Measurements from ENCODE around the gene BTBD9. TPM values are rescaled to one million over a fixed set of nuclear protein-coding genes. Genes with fewer than 3 reads are reported as not detected.
"Not testable (repeated sequence)": the region's sequence is repeated elsewhere in the genome, so short reads cannot be mapped to it uniquely, and the experiment has no call there.

Gene BTBD9
- total and polyA plus RNA-seq, 2 donors = 2.9 to 4.2 TPM

DNA sequence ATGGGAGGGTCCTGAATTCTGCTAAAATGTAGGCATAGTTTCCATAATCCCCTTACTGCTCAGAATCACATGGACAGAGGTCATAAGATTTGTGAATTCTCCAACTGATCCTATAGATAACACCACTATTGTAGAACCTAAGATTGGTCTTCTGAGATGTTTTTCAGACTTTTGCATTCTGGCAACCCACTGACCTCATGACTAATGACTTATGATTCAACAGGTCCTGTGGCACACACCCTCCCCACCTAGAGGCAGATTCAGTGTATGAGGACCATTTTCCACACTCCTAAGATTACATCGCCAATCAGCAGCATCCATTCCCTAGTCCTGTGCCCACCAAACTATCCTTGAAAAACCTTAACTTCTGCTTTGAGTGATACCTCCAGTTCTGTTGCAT, 207.2 kb downstream of the BTBD9 start:
- Histone ChIP-seq H3K4me3 (ENCODE audit: low read length in 2 of 2) (no peak overlapping the region), H3K4me1 (ENCODE audit: control insufficient read depth in 2 of 2, insufficient read depth in 2 of 2, low read length in 2 of 2) (no peaks in the 10 kb centered on the region), H3K9me3 (ENCODE audit: control insufficient read depth in 2 of 2, insufficient read depth in 1 of 2, low read length in 1 of 2) (no peaks in the 10 kb centered on the region), H3K27ac (ENCODE audit: low read depth in 1 of 2, low read length in 1 of 2) (no peak overlapping the region), H3K36me3 (ENCODE audit: control insufficient read depth in 2 of 2, insufficient read depth in 2 of 2, low read length in 1 of 2) (no peaks in the 10 kb centered on the region), H3K27me3 (ENCODE audit: control insufficient read depth in 2 of 2, insufficient read depth in 1 of 2, low read length in 1 of 2) (no peaks in the 10 kb centered on the region)
- no peak for DNase-seq (ENCODE audit: low read depth in 6 of 9, low spot score in 9 of 9)
- WGBS = 100% methylated on average over 1 of the region's 1 CpG

- Histone ChIP-seq H3K36me3 (ENCODE audit: control insufficient read depth in 2 of 2, insufficient read depth in 2 of 2, low read length in 1 of 2) (no peaks in the 10 kb centered on the region), H3K27me3 (ENCODE audit: control insufficient read depth in 2 of 2, insufficient read depth in 1 of 2, low read length in 1 of 2) (no peaks in the 10 kb centered on the region), H3K4me3 (ENCODE audit: low read length in 2 of 2) (no peak overlapping the region), H3K4me1 (ENCODE audit: control insufficient read depth in 2 of 2, insufficient read depth in 2 of 2, low read length in 2 of 2) (no peaks in the 10 kb centered on the region), H3K27ac (ENCODE audit: low read depth in 1 of 2, low read length in 1 of 2) (no peak overlapping the region), H3K9me3 (ENCODE audit: control insufficient read depth in 2 of 2, insufficient read depth in 1 of 2, low read length in 1 of 2) (no peaks in the 10 kb centered on the region)
- no peak for DNase-seq (ENCODE audit: low read depth in 6 of 9, low spot score in 9 of 9)
- WGBS = 98% methylated on average over 3 of the region's 3 CpGs
Measured at GRCh38 chr6:38432079-38432478, 207.7 kb downstream of the BTBD9 start.

DNA sequence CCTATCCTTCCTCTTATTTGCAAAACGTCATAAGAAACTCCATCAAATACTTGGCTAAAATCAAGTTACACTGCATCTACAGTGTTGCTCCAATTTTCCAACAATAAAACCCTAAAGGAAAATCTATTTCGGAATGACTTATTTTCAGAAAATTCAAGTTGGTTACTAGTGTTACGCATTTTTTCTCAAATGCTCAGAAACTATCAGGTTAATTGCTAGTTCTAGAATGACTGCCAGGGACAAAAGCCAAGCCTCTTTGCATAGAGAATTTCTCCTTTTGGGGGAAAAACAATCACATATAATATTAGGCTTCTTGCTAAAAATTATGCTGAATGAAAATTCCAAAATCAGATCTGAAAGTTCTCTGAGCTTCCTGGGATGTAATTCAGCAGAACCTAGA, 210.2 kb downstream of the BTBD9 start:
- DNase-seq (ENCODE audit: low read depth in 6 of 9, low spot score in 9 of 9) = no peak
- 94% methylated on average over 3 of the region's 3 CpGs for WGBS

DNA sequence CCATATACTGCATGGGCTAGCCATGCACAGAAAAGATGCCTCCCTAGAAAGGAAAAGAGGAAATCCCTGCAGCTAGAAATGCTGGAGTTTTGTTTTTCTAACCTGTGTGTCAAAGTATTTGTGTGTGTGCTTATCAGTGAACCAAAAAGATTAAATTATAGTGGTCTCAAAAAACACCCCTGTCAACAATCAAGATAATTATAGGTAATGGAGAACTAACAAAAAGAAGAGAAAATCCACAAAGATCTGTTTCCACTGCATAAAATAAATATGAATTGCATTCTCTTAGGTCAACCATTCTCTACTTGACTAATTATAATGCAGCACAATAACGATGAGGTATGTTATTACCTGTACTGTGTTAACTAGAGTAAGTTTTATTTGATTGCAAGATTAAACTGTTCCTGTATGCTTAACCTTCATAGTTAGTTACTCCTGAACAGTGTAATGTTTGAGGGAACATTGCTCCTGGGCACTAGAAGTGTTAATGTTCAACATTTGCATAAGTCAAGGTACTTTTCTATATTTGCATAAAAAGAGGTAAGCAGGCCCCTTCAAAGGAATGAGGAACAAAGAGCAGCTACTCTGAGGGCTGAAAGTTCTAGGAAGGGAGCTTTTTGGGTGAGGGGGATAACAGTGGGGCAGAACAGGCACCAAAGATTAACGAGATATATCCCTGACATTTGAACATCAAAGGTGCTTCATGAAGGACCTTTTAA, 212.1 kb downstream of the BTBD9 start:
- Histone ChIP-seq H3K4me3 (ENCODE audit: low read length in 2 of 2) (no peak overlapping the region), H3K36me3 (ENCODE audit: control insufficient read depth in 2 of 2, insufficient read depth in 2 of 2, low read length in 1 of 2) (no peaks in the 10 kb centered on the region), H3K27me3 (ENCODE audit: control insufficient read depth in 2 of 2, insufficient read depth in 1 of 2, low read length in 1 of 2) (no peaks in the 10 kb centered on the region), H3K9me3 (ENCODE audit: control insufficient read depth in 2 of 2, insufficient read depth in 1 of 2, low read length in 1 of 2) (no peaks in the 10 kb centered on the region), H3K4me1 (ENCODE audit: control insufficient read depth in 2 of 2, insufficient read depth in 2 of 2, low read length in 2 of 2) (no peaks in the 10 kb centered on the region), H3K27ac (ENCODE audit: low read depth in 1 of 2, low read length in 1 of 2) (no peak overlapping the region)
- 94% methylated on average over 2 of the region's 2 CpGs for WGBS
- DNase-seq (ENCODE audit: low read depth in 6 of 9, low spot score in 9 of 9) = no peak

More for the DNA sequence above, 210.2 kb downstream of the BTBD9 start:
- H3K36me3 ChIP-seq (ENCODE audit: control insufficient read depth in 2 of 2, insufficient read depth in 2 of 2, low read length in 1 of 2) = no peaks in the 10 kb centered on the region
- H3K9me3 ChIP-seq (ENCODE audit: control insufficient read depth in 2 of 2, insufficient read depth in 1 of 2, low read length in 1 of 2) = no peaks in the 10 kb centered on the region
- H3K4me3 ChIP-seq (ENCODE audit: low read length in 2 of 2) = no peak overlapping the region
- H3K4me1 ChIP-seq (ENCODE audit: control insufficient read depth in 2 of 2, insufficient read depth in 2 of 2, low read length in 2 of 2) = no peaks in the 10 kb centered on the region
- no peak overlapping the region for H3K27ac ChIP-seq (ENCODE audit: low read depth in 1 of 2, low read length in 1 of 2)
- no peaks in the 10 kb centered on the region for H3K27me3 ChIP-seq (ENCODE audit: control insufficient read depth in 2 of 2, insufficient read depth in 1 of 2, low read length in 1 of 2)

DNA sequence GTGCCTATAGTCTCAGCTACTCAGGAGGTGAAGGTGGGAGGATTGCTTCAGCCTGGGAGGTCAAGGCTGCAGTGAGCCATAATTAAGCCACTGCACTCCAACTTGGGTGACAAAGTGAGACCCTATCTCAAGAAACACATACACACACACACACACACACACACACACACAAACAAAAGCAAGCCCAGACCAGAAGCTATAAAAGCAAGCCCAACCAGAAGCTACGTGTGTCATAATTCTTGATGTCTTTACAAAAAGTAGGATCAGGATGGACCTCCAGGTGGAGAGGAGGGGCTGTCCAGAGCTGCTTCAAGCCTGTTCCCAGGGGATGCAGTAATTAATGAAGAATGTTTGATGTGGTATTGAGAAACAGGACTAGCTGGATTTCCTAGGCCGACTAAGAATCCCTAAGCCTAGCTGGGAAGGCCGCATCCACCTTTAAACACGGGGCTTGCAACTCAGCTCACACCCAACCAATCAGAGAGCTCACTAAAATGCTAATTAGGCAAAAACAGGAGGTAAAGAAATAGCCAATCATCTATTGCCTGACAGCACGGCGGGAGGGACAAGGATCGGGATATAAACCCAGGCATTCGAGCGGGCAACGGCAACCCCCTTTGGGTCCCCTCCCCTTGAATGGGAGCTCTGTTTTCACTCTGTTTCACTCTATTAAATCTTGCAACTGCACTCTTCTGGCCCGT, 213.8 kb downstream of the BTBD9 start:
- H3K36me3 ChIP-seq (ENCODE audit: control insufficient read depth in 2 of 2, insufficient read depth in 2 of 2, low read length in 1 of 2); DNase-seq (ENCODE audit: low read depth in 6 of 9, low spot score in 9 of 9); H3K4me3 ChIP-seq (ENCODE audit: low read length in 2 of 2); H3K27ac ChIP-seq (ENCODE audit: low read depth in 1 of 2, low read length in 1 of 2); H3K27me3 ChIP-seq (ENCODE audit: control insufficient read depth in 2 of 2, insufficient read depth in 1 of 2, low read length in 1 of 2); H3K9me3 ChIP-seq (ENCODE audit: control insufficient read depth in 2 of 2, insufficient read depth in 1 of 2, low read length in 1 of 2); H3K4me1 ChIP-seq (ENCODE audit: control insufficient read depth in 2 of 2, insufficient read depth in 2 of 2, low read length in 2 of 2): not testable (repeated sequence)
- 97% methylated on average over 11 of the region's 11 CpGs for WGBS

- Histone ChIP-seq H3K27me3 (ENCODE audit: control insufficient read depth in 2 of 2, insufficient read depth in 1 of 2, low read length in 1 of 2) (no peaks in the 10 kb centered on the region), H3K36me3 (ENCODE audit: control insufficient read depth in 2 of 2, insufficient read depth in 2 of 2, low read length in 1 of 2) (no peaks in the 10 kb centered on the region), H3K27ac (ENCODE audit: low read depth in 1 of 2, low read length in 1 of 2) (no peak overlapping the region), H3K9me3 (ENCODE audit: control insufficient read depth in 2 of 2, insufficient read depth in 1 of 2, low read length in 1 of 2) (no peaks in the 10 kb centered on the region), H3K4me3 (ENCODE audit: low read length in 2 of 2) (no peak overlapping the region), H3K4me1 (ENCODE audit: control insufficient read depth in 2 of 2, insufficient read depth in 2 of 2, low read length in 2 of 2) (no peaks in the 10 kb centered on the region)
- 97% methylated on average over 4 of the region's 4 CpGs for WGBS
- no peak for DNase-seq (ENCODE audit: low read depth in 6 of 9, low spot score in 9 of 9)
Measured at GRCh38 chr6:38423746-38424145, 216.0 kb downstream of the BTBD9 start.

DNA sequence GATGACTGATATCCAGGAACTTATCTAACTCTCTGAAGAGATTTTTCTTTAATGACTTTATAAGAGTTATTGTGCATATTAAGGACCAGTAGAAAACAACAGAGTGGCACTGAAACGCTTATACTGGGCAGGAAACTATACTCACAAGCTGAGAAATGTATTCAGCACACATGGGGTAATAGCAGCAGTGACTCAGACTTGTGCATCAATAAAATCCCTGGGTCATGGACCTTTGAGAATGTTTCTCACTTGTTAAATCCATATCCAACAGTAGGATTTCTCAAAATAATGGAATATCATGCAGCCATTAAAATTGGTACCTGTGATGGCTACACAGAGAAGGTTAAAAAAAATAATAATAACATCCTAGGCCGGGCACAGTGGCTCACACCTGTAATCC, 219.5 kb downstream of the BTBD9 start:
- Histone ChIP-seq H3K27me3 (ENCODE audit: control insufficient read depth in 2 of 2, insufficient read depth in 1 of 2, low read length in 1 of 2) (no peaks in the 10 kb centered on the region), H3K9me3 (ENCODE audit: control insufficient read depth in 2 of 2, insufficient read depth in 1 of 2, low read length in 1 of 2) (no peaks in the 10 kb centered on the region), H3K4me1 (ENCODE audit: control insufficient read depth in 2 of 2, insufficient read depth in 2 of 2, low read length in 2 of 2) (no peaks in the 10 kb centered on the region), H3K27ac (ENCODE audit: low read depth in 1 of 2, low read length in 1 of 2) (no peak overlapping the region), H3K4me3 (ENCODE audit: low read length in 2 of 2) (no peak overlapping the region), H3K36me3 (ENCODE audit: control insufficient read depth in 2 of 2, insufficient read depth in 2 of 2, low read length in 1 of 2) (no peaks in the 10 kb centered on the region)
- 98% methylated on average over 2 of the region's 2 CpGs for WGBS
- no peak for DNase-seq (ENCODE audit: low read depth in 6 of 9, low spot score in 9 of 9)

- no peaks in the 10 kb centered on the region for H3K9me3 ChIP-seq (ENCODE audit: control insufficient read depth in 2 of 2, insufficient read depth in 1 of 2, low read length in 1 of 2)
- no peaks in the 10 kb centered on the region for H3K27me3 ChIP-seq (ENCODE audit: control insufficient read depth in 2 of 2, insufficient read depth in 1 of 2, low read length in 1 of 2)
- no peaks in the 10 kb centered on the region for H3K4me1 ChIP-seq (ENCODE audit: control insufficient read depth in 2 of 2, insufficient read depth in 2 of 2, low read length in 2 of 2)
- no peak overlapping the region for H3K27ac ChIP-seq (ENCODE audit: low read depth in 1 of 2, low read length in 1 of 2)
- H3K4me3 ChIP-seq (ENCODE audit: low read length in 2 of 2) = no peak overlapping the region
- no peak for DNase-seq (ENCODE audit: low read depth in 6 of 9, low spot score in 9 of 9)
- WGBS = 97% methylated on average over 6 of the region's 6 CpGs
- no peaks in the 10 kb centered on the region for H3K36me3 ChIP-seq (ENCODE audit: control insufficient read depth in 2 of 2, insufficient read depth in 2 of 2, low read length in 1 of 2)
Measured at GRCh38 chr6:38417521-38417920, 222.2 kb downstream of the BTBD9 start.

DNA sequence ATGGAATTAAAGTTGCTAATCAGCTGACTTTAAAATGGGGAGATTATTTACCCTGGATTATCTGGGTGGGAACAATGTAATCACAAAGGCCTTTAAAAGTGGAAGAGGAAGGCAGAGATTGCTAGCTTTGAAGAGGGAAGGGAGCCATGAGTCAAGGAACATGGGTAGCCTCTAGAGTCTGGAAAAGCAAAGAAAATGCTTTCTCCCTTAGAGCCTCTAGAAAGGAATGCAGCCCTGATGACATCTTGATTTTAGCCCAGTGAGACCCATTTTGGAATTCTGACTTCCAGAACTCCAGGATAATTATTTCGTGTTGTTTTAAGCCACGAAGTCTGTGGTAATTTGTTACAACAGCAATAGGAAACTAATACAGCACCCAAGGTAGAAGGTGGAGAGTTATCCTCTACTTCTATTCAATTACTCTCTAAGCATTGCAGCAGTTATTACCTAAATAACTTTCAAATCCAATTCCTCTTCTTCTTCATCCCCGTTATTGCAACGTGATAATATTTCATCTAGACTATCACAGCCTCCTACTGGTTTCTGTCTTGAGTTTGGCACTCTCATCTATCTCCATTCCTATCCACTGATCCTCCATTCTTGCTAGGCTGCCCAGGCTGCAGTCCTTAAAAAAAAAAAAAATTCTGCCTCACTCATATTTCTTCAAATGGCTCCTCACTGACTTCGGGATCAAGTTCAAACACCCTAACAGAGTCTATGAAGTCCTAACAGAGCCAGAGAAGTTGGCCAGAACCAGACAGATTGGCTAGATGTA, 224.3 kb downstream of the BTBD9 start:
- no peak for DNase-seq (ENCODE audit: low read depth in 6 of 9, low spot score in 9 of 9)
- Histone ChIP-seq H3K4me3 (ENCODE audit: low read length in 2 of 2) (no peak overlapping the region), H3K36me3 (ENCODE audit: control insufficient read depth in 2 of 2, insufficient read depth in 2 of 2, low read length in 1 of 2) (no peaks in the 10 kb centered on the region), H3K27ac (ENCODE audit: low read depth in 1 of 2, low read length in 1 of 2) (no peak overlapping the region), H3K27me3 (ENCODE audit: control insufficient read depth in 2 of 2, insufficient read depth in 1 of 2, low read length in 1 of 2) (no peaks in the 10 kb centered on the region), H3K9me3 (ENCODE audit: control insufficient read depth in 2 of 2, insufficient read depth in 1 of 2, low read length in 1 of 2) (no peaks in the 10 kb centered on the region), H3K4me1 (ENCODE audit: control insufficient read depth in 2 of 2, insufficient read depth in 2 of 2, low read length in 2 of 2) (no peaks in the 10 kb centered on the region)
- WGBS = 96% methylated on average over 5 of the region's 5 CpGs

All from thymus (tissue), 11 donors.